Hepatocyte (in vitro differentiated cells): ENCODE measurements around the gene RACK1.
"Not testable (repeated sequence)": the region's sequence is repeated elsewhere in the genome, so short reads cannot be mapped to it uniquely, and the experiment has no call there.

ENCODE experiments used
- CTCF ChIP-seq: fragments of 200-600 bp; sonication (generic); IDR thresholded peaks from 2 replicates; pipeline ENCODE4 v1.5.1; 2016; ENCODE audit warnings: antibody characterized with exemption, mild to moderate bottlenecking; ENCODE audit not compliant: poor library complexity
- EZH2 ChIP-seq: fragments of 200-600 bp; sonication (generic); IDR thresholded peaks from 2 replicates; pipeline ENCODE4 v1.6.1; 2016; ENCODE audit warnings: antibody characterized with exemption, mild to moderate bottlenecking, borderline replicate concordance
- EZH2phosphoT487 ChIP-seq: fragments of 200-600 bp; sonication (generic); IDR thresholded peaks from one replicate; pipeline ENCODE4 v1.6.1; 2018; ENCODE audit warnings: antibody characterized with exemption, mild to moderate bottlenecking, low read depth, moderate library complexity; ENCODE audit not compliant: unreplicated experiment, severe bottlenecking

GRCh38 chr5:181273433-181273744 is 29.7 kb upstream of the RACK1 start:
- peak; percentile 44 for TF ChIP-seq CTCF
- not testable (repeated sequence) for TF ChIP-seq EZH2phosphoT487, EZH2
